HG03469 (cell line): ENCODE results near the gene ZNF783.
"Not testable (repeated sequence)": the region's sequence is repeated elsewhere in the genome, so short reads cannot be mapped to it uniquely, and the experiment has no call there.

Experiments
- ATAC-seq: cut with Tn5 transposase; IDR thresholded peaks from one replicate; pipeline ENCODE4 v1.9.1; 2021; ENCODE audit warnings: mild to moderate bottlenecking, moderate library complexity, moderate number of reproducible peaks; ENCODE audit not compliant: unreplicated experiment

The ZNF783 gene

GRCh38 chr7:149329265-149329664 is 67.3 kb downstream of the ZNF783 start:
- no peak for ATAC-seq

GRCh38 chr7:149329766-149330334 is 67.9 kb downstream of the ZNF783 start:
- ATAC-seq: no peak

GRCh38 chr7:149330914-149331567 is 69.0 kb downstream of the ZNF783 start:
- no peak for ATAC-seq

- ATAC-seq: not testable (repeated sequence)
Measured at GRCh38 chr7:149332602-149333320, 70.8 kb downstream of the ZNF783 start.

- ATAC-seq: no peak
Measured at GRCh38 chr7:149333321-149333717, 71.3 kb downstream of the ZNF783 start.

GRCh38 chr7:149334219-149334618 is 72.2 kb downstream of the ZNF783 start:
- ATAC-seq: no peak
